Measurements from ENCODE around the gene THG1L.
A peak's percentile ranks its signal among the peaks of the same experiment; 100 is the strongest.

The THG1L gene

GRCh38 chr5:157729858-157730257 is 1.4 kb upstream of the THG1L start:
- DNase-seq = no peak

- DNase-seq = no peak
Measured at GRCh38 chr5:157730900-157731271, 334 bp upstream of the THG1L start.

DNA sequence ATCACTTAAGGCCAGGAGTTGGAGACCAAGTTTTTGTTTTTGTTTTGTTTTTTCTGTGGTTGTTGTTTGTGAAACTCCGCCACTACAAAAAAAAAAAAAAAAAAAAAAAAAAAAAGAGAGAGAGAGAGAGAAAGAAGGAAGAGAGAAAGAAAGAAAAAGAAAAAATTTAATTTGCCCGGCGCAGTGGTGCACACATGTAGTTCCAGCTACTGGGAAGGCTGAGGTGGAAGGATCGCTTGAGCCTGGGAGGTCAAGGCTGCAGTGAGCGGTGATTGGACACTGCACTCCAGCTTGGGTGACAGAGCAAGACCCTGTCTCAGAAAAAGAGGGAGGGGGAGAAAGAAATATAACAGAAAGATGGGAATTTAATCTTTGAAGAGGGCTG is 902 bp downstream of the THG1L start:
- DNase-seq = no peak

GRCh38 chr5:157732596-157733262 is 1.5 kb downstream of the THG1L start:
- no peak for DNase-seq

GRCh38 chr5:157734436-157734835 is 3.2 kb downstream of the THG1L start:
- no peak for DNase-seq

- no peak for DNase-seq
Measured at GRCh38 chr5:157735991-157736390, 4.8 kb downstream of the THG1L start.

- no peak for DNase-seq
Measured at GRCh38 chr5:157739388-157740228, 8.4 kb downstream of the THG1L start.

DNA sequence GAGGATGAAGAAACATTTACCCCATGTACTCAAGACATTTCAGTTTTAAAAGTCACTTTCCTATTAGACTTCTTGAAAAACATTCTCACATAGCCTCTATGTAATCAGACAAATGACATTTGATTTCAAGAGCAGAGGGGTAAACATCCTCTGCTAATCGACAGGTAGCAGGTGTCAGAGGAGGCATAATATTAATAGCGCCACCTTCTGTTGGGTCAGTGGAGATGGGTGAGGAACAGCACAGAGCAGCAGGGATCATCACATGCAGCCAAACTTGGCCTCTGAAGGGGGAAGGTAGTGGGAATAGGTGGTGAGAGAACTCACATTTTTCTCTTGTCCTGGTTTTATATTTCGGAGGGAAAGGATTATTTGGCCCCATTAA is 9.0 kb downstream of the THG1L start:
- DNase-seq = no peak

GRCh38 chr5:157741131-157741530 is 9.9 kb downstream of the THG1L start:
- no peak for DNase-seq

DNA sequence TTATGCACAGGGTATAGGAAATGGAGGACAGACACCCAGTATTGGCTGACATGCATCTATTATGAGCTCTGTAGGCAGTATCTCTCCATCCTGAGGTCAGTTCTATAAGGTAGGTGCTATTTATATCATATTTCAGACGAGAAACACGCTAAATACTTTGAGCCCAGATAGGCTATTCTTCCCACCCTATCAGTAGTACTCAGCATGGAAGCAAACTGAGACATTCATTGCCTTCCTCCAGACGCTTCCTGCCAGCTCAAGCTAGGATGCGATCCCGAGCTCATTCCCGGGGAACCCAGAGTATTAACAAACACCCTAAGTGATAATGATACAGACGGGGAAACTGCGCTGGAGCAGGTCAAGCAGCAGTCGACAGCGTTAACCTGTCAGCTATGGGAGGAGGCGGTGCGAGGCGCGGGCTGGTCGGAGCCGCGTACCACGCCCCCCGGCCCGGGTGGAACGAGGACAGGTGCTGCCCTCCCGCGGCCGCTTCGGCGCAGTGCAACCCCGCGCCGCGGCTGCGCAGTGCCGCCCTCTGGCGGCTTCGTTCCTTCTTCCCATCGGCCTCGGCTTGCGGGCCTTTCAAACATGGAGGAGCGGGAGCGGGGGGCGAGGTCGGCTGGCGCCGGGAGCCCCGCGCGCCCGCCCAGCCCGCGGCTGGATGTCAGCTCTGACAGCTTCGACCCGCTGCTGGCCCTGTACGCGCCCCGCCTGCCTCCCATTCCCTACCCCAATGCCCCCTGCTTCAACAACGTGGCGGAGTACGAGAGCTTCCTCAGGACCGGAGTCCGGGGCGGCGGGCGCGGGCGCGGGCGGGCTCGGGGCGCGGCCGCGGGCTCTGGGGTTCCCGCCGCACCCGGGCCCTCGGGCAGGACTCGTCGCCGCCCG is 12.2 kb downstream of the THG1L start, which contains the start of gene LSM11:
Gene LSM11, plus strand, starts transcription at position 550 of the 888 bp plus-strand sequence. Its CDS starts 39 bp downstream, at position 589.
- peak; percentile 81 for DNase-seq

DNA sequence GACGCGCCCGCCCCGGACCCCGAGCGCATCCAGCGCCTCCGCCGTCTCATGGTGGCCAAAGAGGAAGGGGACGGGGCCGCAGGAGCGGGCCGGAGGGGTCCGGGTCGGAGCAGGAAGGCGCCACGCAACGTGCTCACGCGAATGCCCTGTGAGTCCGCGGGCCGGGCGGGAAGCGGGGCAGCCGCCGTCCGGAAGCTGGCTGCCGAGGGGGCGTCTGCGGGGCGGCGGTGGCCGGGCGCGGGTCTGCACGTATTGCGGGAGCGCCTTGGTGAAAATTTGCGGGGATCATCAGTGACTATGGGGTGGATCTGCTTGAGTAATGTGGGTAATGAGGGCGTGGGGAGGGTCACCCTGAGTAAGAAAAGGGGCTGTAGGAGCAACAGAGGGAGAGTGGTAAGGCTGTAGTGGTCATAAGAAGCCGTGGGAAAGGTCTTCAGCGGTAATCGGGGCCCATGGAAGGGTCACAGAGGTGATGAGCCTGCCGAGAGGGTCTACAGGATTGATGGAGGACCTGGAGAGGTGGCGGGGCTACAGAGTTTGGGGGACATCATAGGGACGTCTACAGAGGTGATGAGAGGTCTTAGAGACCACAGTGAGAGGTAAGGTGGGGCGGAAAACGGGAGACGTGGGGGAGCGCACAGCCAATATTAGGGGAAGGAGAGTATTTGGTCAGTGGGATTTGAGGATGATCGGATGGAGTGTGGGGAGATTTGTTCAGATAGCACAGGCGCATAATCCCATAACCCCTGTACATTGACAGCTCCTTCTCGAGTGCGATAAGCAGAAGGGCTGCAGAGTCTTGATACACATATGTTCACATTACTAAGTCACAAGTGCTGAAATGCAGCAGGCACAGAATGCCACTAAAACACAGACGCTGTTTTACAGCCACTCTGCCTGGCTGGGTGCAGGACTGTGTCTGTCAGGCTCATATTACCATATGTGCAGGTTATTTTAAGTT is 13.1 kb downstream of the THG1L start:
- no peak for DNase-seq

- DNase-seq = no peak
Measured at GRCh38 chr5:157745041-157745456, 13.8 kb downstream of the THG1L start.

DNA sequence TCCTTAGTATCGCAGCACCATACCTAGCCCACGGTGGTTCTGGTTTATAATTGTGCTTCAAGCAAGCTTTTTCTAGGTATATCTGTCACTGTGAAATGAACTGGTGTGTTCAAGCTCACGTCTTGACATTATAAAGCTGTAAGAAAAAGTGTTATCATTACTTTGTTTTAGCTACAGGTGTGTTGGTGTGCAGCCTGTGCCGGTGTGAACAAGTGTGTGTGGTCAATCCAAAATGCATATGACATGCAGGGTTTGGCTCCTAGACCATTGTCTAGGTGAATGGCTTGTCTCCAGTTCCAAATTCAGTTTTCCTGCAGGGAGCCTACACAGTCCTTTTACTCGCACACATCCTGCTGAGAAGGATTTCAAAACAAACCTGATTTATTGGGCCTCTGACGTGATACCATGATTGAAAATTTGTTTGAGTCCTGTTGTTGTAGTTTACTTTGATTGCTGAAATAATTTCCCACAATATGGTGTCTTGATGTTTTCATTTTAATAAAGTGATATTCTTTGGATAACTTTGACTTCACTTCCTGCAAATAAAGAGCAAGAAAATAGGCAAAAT is 16.0 kb downstream of the THG1L start:
- DNase-seq = no peak

- no peak for DNase-seq
Measured at GRCh38 chr5:157747766-157748700, 16.8 kb downstream of the THG1L start.

DNA sequence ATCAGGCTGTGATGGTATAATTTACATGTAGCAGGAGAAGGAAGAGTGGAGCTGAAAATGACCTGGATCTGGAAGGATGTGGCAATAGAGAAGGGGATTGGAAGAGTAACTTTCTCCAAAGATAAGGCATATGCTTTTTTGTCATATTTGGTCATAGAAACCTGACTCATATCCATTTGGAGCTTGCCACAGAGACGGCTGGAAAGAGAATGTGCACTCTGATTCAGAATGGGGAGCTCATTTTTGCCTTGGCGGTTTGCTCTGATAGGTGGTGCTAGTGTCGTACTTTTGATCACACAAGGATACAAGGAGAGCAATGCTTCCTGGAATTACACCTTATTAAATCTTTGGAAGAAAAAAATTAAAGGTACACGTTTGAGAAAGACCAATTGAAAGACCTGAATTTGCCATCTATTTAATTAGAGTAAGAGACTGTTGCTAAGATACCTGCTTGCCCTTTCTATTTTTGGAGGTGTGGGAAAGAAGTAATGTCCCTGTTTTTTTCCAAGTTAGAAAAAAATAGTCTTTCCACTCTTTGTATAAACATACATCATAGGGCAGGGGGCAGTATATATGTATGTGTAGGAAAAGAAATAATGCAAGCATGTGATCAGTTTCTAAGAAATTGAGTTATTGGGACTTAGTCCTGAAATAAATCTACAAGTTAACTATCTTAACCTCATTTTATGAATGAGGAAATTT is 17.7 kb downstream of the THG1L start:
- no peak for DNase-seq

GRCh38 chr5:157749462-157749799 is 18.2 kb downstream of the THG1L start:
- DNase-seq = no peak

GRCh38 chr5:157750320-157750719 is 19.1 kb downstream of the THG1L start:
- no peak for DNase-seq

DNA sequence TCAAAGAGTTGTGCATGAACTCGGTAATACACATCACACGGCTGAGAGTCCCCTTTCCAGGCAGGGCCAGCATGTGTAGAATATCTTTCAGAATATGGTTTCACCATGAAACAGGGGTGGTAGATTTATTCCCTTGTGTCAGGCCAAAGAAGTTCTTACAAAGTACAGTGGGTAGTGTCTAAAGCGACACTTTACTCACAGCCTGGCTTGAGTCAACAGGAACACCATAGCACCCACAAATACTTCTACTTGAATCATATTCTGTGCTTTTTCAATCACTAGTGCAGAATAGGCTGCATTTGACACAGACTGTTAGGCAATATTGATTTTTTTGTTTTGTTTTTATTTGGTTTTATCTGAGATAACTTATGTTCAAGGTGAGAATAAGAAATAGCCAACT is 24.9 kb downstream of the THG1L start:
- DNase-seq = no peak

- DNase-seq = no peak
Measured at GRCh38 chr5:157758706-157759105, 27.5 kb downstream of the THG1L start.
